Adrenal gland (tissue), 5 donors: ENCODE data around the gene TMEM117.

Source experiments
- POLR2A ChIP-seq, 2 donors: fragments of 450-650 bp; IDR thresholded peaks; one replicate each; pipeline ENCODE4 v1.6.1; 2017; ENCODE audit warnings: antibody characterized with exemption in 2 of 2, mild to moderate bottlenecking in 2 of 2, moderate library complexity in 1 of 2
- TF ChIP-seq, protein P1 (sequence below), 6 experiments: fragments of 450-650 bp in 4 of 6; fragments of 200-600 bp in 2 of 6; sonication (generic) in 1 of 6; IDR thresholded peaks; 1 replicate in 5 of 6; 2 replicates in 1 of 6; pipeline versions ENCODE4 v1.5.1 to v1.8.0; 2016 to 2021; ENCODE audit warnings: antibody characterized with exemption in 6 of 6, mild to moderate bottlenecking in 2 of 6, moderate library complexity in 1 of 6
- donor health status: DM: no; HTN: no; CAD: no.

- no peak for TF ChIP-seq POLR2A (IDR thresholded peaks at IDR 0.05)
- TF ChIP-seq, protein P1, sequence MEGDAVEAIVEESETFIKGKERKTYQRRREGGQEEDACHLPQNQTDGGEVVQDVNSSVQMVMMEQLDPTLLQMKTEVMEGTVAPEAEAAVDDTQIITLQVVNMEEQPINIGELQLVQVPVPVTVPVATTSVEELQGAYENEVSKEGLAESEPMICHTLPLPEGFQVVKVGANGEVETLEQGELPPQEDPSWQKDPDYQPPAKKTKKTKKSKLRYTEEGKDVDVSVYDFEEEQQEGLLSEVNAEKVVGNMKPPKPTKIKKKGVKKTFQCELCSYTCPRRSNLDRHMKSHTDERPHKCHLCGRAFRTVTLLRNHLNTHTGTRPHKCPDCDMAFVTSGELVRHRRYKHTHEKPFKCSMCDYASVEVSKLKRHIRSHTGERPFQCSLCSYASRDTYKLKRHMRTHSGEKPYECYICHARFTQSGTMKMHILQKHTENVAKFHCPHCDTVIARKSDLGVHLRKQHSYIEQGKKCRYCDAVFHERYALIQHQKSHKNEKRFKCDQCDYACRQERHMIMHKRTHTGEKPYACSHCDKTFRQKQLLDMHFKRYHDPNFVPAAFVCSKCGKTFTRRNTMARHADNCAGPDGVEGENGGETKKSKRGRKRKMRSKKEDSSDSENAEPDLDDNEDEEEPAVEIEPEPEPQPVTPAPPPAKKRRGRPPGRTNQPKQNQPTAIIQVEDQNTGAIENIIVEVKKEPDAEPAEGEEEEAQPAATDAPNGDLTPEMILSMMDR (IDR thresholded peaks at IDR 0.05) = no peak
These were observed 19.7 kb upstream of the TMEM117 start for GRCh38 chr12:43816168-43816567.
